Transverse colon (tissue), 4 donors: ENCODE results near the gene KPNA2. TPM values are rescaled to one million over a fixed set of nuclear protein-coding genes. Genes with fewer than 3 reads are reported as not detected.
"Not testable (repeated sequence)": the region's sequence is repeated elsewhere in the genome, so short reads cannot be mapped to it uniquely, and the experiment has no call there.

ENCODE experiments used
- DNase-seq: peaks from one replicate; pipeline ENCODE4 v3.0.0-alpha.2; 2019
- H3K27ac ChIP-seq, 4 donors: fragments of 200-600 bp; sonication (generic); 2 replicates each; pipeline ENCODE4 v1.5.1; 2016 to 2018; ENCODE audit warnings: inconsistent platforms in 4 of 4
- H3K27me3 ChIP-seq: fragments of 200-600 bp; sonication (generic); 2 replicates; pipeline ENCODE4 v1.5.1; 2017; ENCODE audit warnings: inconsistent platforms
- H3K36me3 ChIP-seq, 4 donors: fragments of 200-600 bp; sonication (generic); 2 replicates each; pipeline ENCODE4 v1.5.1; 2017 to 2019; ENCODE audit warnings: inconsistent platforms in 4 of 4
- H3K4me1 ChIP-seq, 4 donors: fragments of 200-600 bp; sonication (generic); 2 replicates each; pipeline ENCODE4 v1.5.1; 2017 to 2020; ENCODE audit warnings: inconsistent platforms in 4 of 4
- H3K4me3 ChIP-seq, 4 donors: fragments of 200-600 bp; sonication (generic); 1 replicate in 1 of 4; 2 replicates in 3 of 4; pipeline versions ENCODE4 v1.5.1 to v1.6.1; 2017 to 2019; ENCODE audit warnings: inconsistent platforms in 4 of 4
- H3K9me3 ChIP-seq, 2 donors: fragments of 200-600 bp; sonication (generic); 2 replicates each; pipeline ENCODE4 v1.5.1; 2017 to 2019; ENCODE audit warnings: inconsistent platforms in 2 of 2
- CTCF ChIP-seq, 5 experiments: fragments of 200-600 bp in 3 of 5; fragments of 450-650 bp in 2 of 5; sonication (generic) in 3 of 5; IDR thresholded peaks; 1 replicate in 2 of 5; 2 replicates in 3 of 5; pipeline ENCODE4 v1.5.1; 2016 to 2017; ENCODE audit warnings: antibody characterized with exemption in 5 of 5, inconsistent platforms in 3 of 5, mild to moderate bottlenecking in 2 of 5, moderate library complexity in 1 of 5
- EP300 ChIP-seq: sonication (generic); formaldehyde crosslinking; IDR thresholded peaks from one replicate; pipeline ENCODE4 v1.6.1; 2017; ENCODE audit warnings: antibody characterized with exemption, low read depth
- POLR2A ChIP-seq: fragments of 450-650 bp; IDR thresholded peaks from one replicate; pipeline ENCODE4 v1.6.1; 2016; ENCODE audit warnings: antibody characterized with exemption, mild to moderate bottlenecking, moderate library complexity
- POLR2AphosphoS5 ChIP-seq, 3 donors: sonication (generic); formaldehyde crosslinking; IDR thresholded peaks; one replicate each; pipeline ENCODE4 v1.6.1; 2016; ENCODE audit warnings: antibody characterized with exemption in 3 of 3
- WGBS, 2 donors: methylation state at CpG; one replicate each; pipeline ENCODE4 v1.1.5; 2018; ENCODE audit warnings: low coverage in 1 of 2; 5-methylcytosine and 5-hydroxymethylcytosine counted together
- in situ Hi-C, 4 donors: fragments of 200-750 bp; cut with MboI; loops; one replicate each; pipeline versions ENCODE4 v1.15.0 to v1.15.1; 2017; ENCODE audit warnings: low sequenced_read_pairs in 3 of 4, low pct_ligation_motif_present in 1 of 4, low pct_unique_long_range_greater_than_20kb in 1 of 4
- intact Hi-C: fragments of 100-400 bp; cut with DNase I; formaldehyde crosslinking; loops from one replicate; pipeline ENCODE4 v1.15.1; 2023; ENCODE audit warnings: low total_unique reads
- total RNA-seq, 4 donors: library from RNA; depleted of rRNA; stranded (reverse); fragments of >200 nt; gene quantifications; one replicate each; pipeline ENCODE4 v1.1.0, GENCODE V29; 2016

Gene KPNA2
- total RNA-seq, 4 donors from 2014 or later, result 3.4 to 21.5 (median 11.0) TPM

GRCh38 chr17:68074279-68074678 is 38.7 kb downstream of the KPNA2 start:
- Histone ChIP-seq H3K9me3 (no peaks in the 10 kb centered on the region), H3K4me1 (no peaks in the 10 kb centered on the region), H3K27me3 (no peaks in the 10 kb centered on the region), H3K36me3 (no peaks in the 10 kb centered on the region), H3K4me3 (no peak overlapping the region), H3K27ac (no peak overlapping the region)
- intact Hi-C loops (no loop called here), in situ Hi-C loops (no loop called here)
- WGBS, 2 donors, result 83 to 92% methylated on average over 1 to 4 of the region's 4 CpGs
- no peak for DNase-seq
- TF ChIP-seq CTCF (IDR thresholded peaks at IDR 0.05), result no peak
- no peak for TF ChIP-seq POLR2AphosphoS5 (IDR thresholded peaks at IDR 0.05)
- no peak for TF ChIP-seq POLR2A
- no peak for TF ChIP-seq EP300

GRCh38 chr17:68075953-68076607 is 40.5 kb downstream of the KPNA2 start:
- H3K27ac ChIP-seq, intact Hi-C loops, H3K9me3 ChIP-seq, H3K4me3 ChIP-seq, H3K36me3 ChIP-seq, DNase-seq, H3K4me1 ChIP-seq, in situ Hi-C loops, H3K27me3 ChIP-seq: not testable (repeated sequence)
- 27 to 56% methylated on average over 1 of the region's 1 CpG for WGBS, 2 donors

GRCh38 chr17:68077498-68077897 is 42.0 kb downstream of the KPNA2 start:
- H3K36me3 ChIP-seq, intact Hi-C loops, H3K27ac ChIP-seq, DNase-seq, H3K4me1 ChIP-seq, H3K4me3 ChIP-seq, in situ Hi-C loops, H3K9me3 ChIP-seq, H3K27me3 ChIP-seq: not testable (repeated sequence)
- WGBS, 2 donors, result 40 to 62% methylated on average over 1 to 5 of the region's 5 CpGs

GRCh38 chr17:68080411-68081150 is 45.0 kb downstream of the KPNA2 start:
- in situ Hi-C loops (no loop called here), intact Hi-C loops (no loop called here)
- Histone ChIP-seq H3K4me1 (peaks cover 0 to 8% (median 5%) of the 10 kb centered on the region in 4 donors), H3K27me3 (no peaks in the 10 kb centered on the region), H3K36me3 (no peaks in the 10 kb centered on the region), H3K27ac (no peak overlapping the region), H3K4me3 (no peak overlapping the region), H3K9me3 (no peaks in the 10 kb centered on the region)
- no peak for DNase-seq
- 90 to 94% methylated on average over 2 to 40 of the region's 46 CpGs for WGBS, 2 donors
- TF ChIP-seq POLR2AphosphoS5 (IDR thresholded peaks at IDR 0.05) (no peak), POLR2A (no peak), CTCF (IDR thresholded peaks at IDR 0.05) (no peak), EP300 (no peak)

GRCh38 chr17:68081305-68082265 is 46.0 kb downstream of the KPNA2 start:
- intact Hi-C loops, result not testable (repeated sequence)

More at GRCh38 chr17:68081305-68082265, 46.0 kb downstream of the KPNA2 start:
- H3K27ac ChIP-seq, H3K4me3 ChIP-seq, DNase-seq, H3K9me3 ChIP-seq, in situ Hi-C loops, H3K27me3 ChIP-seq, H3K36me3 ChIP-seq: not testable (repeated sequence)
- peaks cover 2 to 16% (median 9%) of the 10 kb centered on the region in 4 donors for H3K4me1 ChIP-seq
- 80 to 86% methylated on average over 7 to 13 of the region's 13 CpGs for WGBS, 2 donors
